Measurements from ENCODE around the gene POLR3H. TPM values are rescaled to one million over a fixed set of nuclear protein-coding genes. Genes with fewer than 3 reads are reported as not detected.

Gene POLR3H
- polyA plus RNA-seq, 1 donor from 2014 or later, result 28.0 TPM

GRCh38 chr22:41579297-41579996 lies 35.2 kb upstream of the POLR3H start:
- H3K36me3 ChIP-seq (ENCODE audit: insufficient read depth, low read length), result no peaks in the 10 kb centered on the region
- H4K20me1 ChIP-seq (ENCODE audit: insufficient read depth), result no peaks in the 10 kb centered on the region
- H3K9me3 ChIP-seq (ENCODE audit: low read length), result no peaks in the 10 kb centered on the region
- H3K9me2 ChIP-seq (ENCODE audit: insufficient read depth, low read length), result no peaks in the 10 kb centered on the region
- no peaks in the 10 kb centered on the region for H3F3A ChIP-seq (ENCODE audit: insufficient read depth, low read length, poor library complexity, severe bottlenecking)
- H3K9ac ChIP-seq (ENCODE audit: low read length), result no peak overlapping the region
- H3K79me2 ChIP-seq (replicated peaks; ENCODE audit: insufficient read depth, low read length), result no peaks in the 10 kb centered on the region
- no peaks in the 10 kb centered on the region for H3K27me3 ChIP-seq (ENCODE audit: insufficient read depth, low read depth, low read length)
- TF ChIP-seq EZH2 (IDR thresholded peaks at IDR 0.05; ENCODE audit: borderline replicate concordance, insufficient read depth, low read length, poor library complexity, severe bottlenecking), result no peak
- no peak for TF ChIP-seq TAF1 (IDR thresholded peaks at IDR 0.05; ENCODE audit: low read depth)
- TF ChIP-seq POLR2AphosphoS5 (IDR thresholded peaks at IDR 0.05), result no peak
- no peak for TF ChIP-seq SMC3 (conservative IDR thresholded peaks at IDR 0.05; ENCODE audit: poor library complexity)
- TF ChIP-seq REST (IDR thresholded peaks at IDR 0.05; ENCODE audit: borderline replicate concordance), result no peak
- H3K27ac ChIP-seq (ENCODE audit: low read length), result no peak overlapping the region
- H3K4me3 ChIP-seq (ENCODE audit: low read length), result no peak overlapping the region
- no peak overlapping the region for H2AFZ ChIP-seq (ENCODE audit: low read depth, low read length)
- H3K4me2 ChIP-seq (ENCODE audit: low read length), result no peak overlapping the region

- no peaks in the 10 kb centered on the region for H4K20me1 ChIP-seq (ENCODE audit: insufficient read depth)
- H3K9ac ChIP-seq (ENCODE audit: low read length), result no peak overlapping the region
- H3K9me2 ChIP-seq (ENCODE audit: insufficient read depth, low read length), result no peaks in the 10 kb centered on the region
- H3K27me3 ChIP-seq (ENCODE audit: insufficient read depth, low read depth, low read length), result no peaks in the 10 kb centered on the region
- no peak overlapping the region for H2AFZ ChIP-seq (ENCODE audit: low read depth, low read length)
- H3K27ac ChIP-seq (ENCODE audit: low read length), result no peak overlapping the region
- no peaks in the 10 kb centered on the region for H3K36me3 ChIP-seq (ENCODE audit: insufficient read depth, low read length)
- no peaks in the 10 kb centered on the region for H3F3A ChIP-seq (ENCODE audit: insufficient read depth, low read length, poor library complexity, severe bottlenecking)
- no peak overlapping the region for H3K4me2 ChIP-seq (ENCODE audit: low read length)
- H3K4me3 ChIP-seq (ENCODE audit: low read length), result no peak overlapping the region
- H3K9me3 ChIP-seq (ENCODE audit: low read length), result no peaks in the 10 kb centered on the region
- H3K79me2 ChIP-seq (replicated peaks; ENCODE audit: insufficient read depth, low read length), result no peaks in the 10 kb centered on the region
- TF ChIP-seq TAF1 (IDR thresholded peaks at IDR 0.05; ENCODE audit: low read depth) (no peak), MXI1 (conservative IDR thresholded peaks at IDR 0.05; ENCODE audit: poor library complexity, severe bottlenecking) (no peak)
Measured at GRCh38 chr22:41578818-41579217, 34.5 kb upstream of the POLR3H start.

- H3K79me2 ChIP-seq (replicated peaks; ENCODE audit: insufficient read depth, low read length), result no peaks in the 10 kb centered on the region
- H3K9me3 ChIP-seq (ENCODE audit: low read length), result no peaks in the 10 kb centered on the region
- H3K4me3 ChIP-seq (ENCODE audit: low read length), result no peak overlapping the region
- no peaks in the 10 kb centered on the region for H3K27me3 ChIP-seq (ENCODE audit: insufficient read depth, low read depth, low read length)
- H4K20me1 ChIP-seq (ENCODE audit: insufficient read depth), result no peaks in the 10 kb centered on the region
- no peak overlapping the region for H3K9ac ChIP-seq (ENCODE audit: low read length)
- no peaks in the 10 kb centered on the region for H3K36me3 ChIP-seq (ENCODE audit: insufficient read depth, low read length)
- no peak overlapping the region for H2AFZ ChIP-seq (ENCODE audit: low read depth, low read length)
- no peaks in the 10 kb centered on the region for H3K9me2 ChIP-seq (ENCODE audit: insufficient read depth, low read length)
- H3K27ac ChIP-seq (ENCODE audit: low read length), result no peak overlapping the region
- no peaks in the 10 kb centered on the region for H3F3A ChIP-seq (ENCODE audit: insufficient read depth, low read length, poor library complexity, severe bottlenecking)
- no peak overlapping the region for H3K4me2 ChIP-seq (ENCODE audit: low read length)
- TF ChIP-seq SMC3 (conservative IDR thresholded peaks at IDR 0.05; ENCODE audit: poor library complexity) (no peak), EZH2 (IDR thresholded peaks at IDR 0.05; ENCODE audit: borderline replicate concordance, insufficient read depth, low read length, poor library complexity, severe bottlenecking) (no peak), MXI1 (conservative IDR thresholded peaks at IDR 0.05; ENCODE audit: poor library complexity, severe bottlenecking) (no peak)
Measured at GRCh38 chr22:41578114-41578513, 33.8 kb upstream of the POLR3H start.

Data from neural cell (in vitro differentiated cells).